Rectal smooth muscle tissue (tissue), 1 donor: ENCODE results near the gene AFF1.

Source experiments
- H3K27ac ChIP-seq: one replicate; pipeline ENCODE4 v1.7.0; 2013; ENCODE audit warnings: low read depth, low read length, inconsistent platforms
- H3K27me3 ChIP-seq: one replicate; pipeline ENCODE4 v1.7.0; 2013; ENCODE audit warnings: low read length; ENCODE audit not compliant: control insufficient read depth, insufficient read depth
- H3K36me3 ChIP-seq: one replicate; pipeline ENCODE4 v1.7.0; 2013; ENCODE audit warnings: low read length; ENCODE audit not compliant: control insufficient read depth, insufficient read depth
- H3K4me1 ChIP-seq: one replicate; pipeline ENCODE4 v1.7.0; 2013; ENCODE audit warnings: low read length; ENCODE audit not compliant: control insufficient read depth, insufficient read depth
- H3K4me3 ChIP-seq: one replicate; pipeline ENCODE4 v1.7.0; 2013; ENCODE audit warnings: low read length
- H3K9ac ChIP-seq: one replicate; pipeline ENCODE4 v1.7.0; 2013; ENCODE audit warnings: low read length

The AFF1 gene

DNA sequence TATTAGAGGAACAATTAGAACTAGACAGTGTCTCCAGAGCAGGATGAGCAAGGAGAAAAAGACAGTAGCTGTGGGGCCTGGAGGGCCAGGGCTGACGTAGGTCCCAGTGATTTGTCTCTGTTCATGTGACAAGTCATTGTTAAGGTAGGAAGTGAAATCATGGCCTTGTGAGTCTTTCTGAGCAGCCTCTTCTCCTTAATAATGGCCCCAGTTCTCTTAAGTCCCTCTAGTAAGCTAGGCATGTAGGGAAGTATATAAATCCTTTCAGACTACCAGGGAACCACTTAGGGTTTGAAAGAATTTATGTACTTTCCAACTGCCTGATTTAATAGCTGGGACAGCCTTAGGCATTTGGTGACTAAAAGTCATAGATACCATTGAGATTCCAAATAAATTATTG lies 152.6 kb downstream of the AFF1 start:
- Histone ChIP-seq H3K4me1 (peaks cover 26% of the 10 kb centered on the region), H3K4me3 (no peak overlapping the region), H3K9ac (no peak overlapping the region), H3K36me3 (peaks cover 2% of the 10 kb centered on the region), H3K27me3 (no peaks in the 10 kb centered on the region), H3K27ac (peak overlapping the region; percentile 41)

GRCh38 chr4:87088186-87088585 lies 153.4 kb downstream of the AFF1 start:
- no peaks in the 10 kb centered on the region for H3K27me3 ChIP-seq
- H3K4me1 ChIP-seq = peaks cover 30% of the 10 kb centered on the region
- H3K36me3 ChIP-seq = peaks cover 2% of the 10 kb centered on the region
- no peak overlapping the region for H3K9ac ChIP-seq
- H3K27ac ChIP-seq = no peak overlapping the region
- no peak overlapping the region for H3K4me3 ChIP-seq

- Histone ChIP-seq H3K4me3 (no peak overlapping the region), H3K9ac (no peak overlapping the region), H3K27ac (no peak overlapping the region), H3K4me1 (peaks cover 33% of the 10 kb centered on the region), H3K36me3 (peaks cover 2% of the 10 kb centered on the region), H3K27me3 (no peaks in the 10 kb centered on the region)
Observed at GRCh38 chr4:87089368-87089767, 154.6 kb downstream of the AFF1 start.

DNA sequence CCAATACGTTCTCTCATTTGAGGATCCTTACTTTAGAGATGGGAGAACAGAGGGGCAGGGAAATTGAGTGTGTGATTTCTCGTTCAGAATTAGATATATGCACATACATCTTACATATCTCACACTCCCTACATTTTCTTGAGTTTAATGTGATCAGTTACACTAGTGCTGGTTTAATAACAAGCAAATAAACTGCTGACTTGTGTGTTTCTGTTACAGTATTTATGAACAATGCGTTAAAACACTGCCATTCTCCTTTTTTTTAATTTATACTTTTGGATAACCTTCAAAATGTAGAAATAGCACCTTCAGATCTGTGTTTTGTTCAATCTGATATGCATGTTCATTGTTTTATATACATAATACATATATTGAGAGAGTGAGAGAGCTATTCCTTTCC lies 155.5 kb downstream of the AFF1 start:
- H3K4me1 ChIP-seq = peaks cover 29% of the 10 kb centered on the region

DNA sequence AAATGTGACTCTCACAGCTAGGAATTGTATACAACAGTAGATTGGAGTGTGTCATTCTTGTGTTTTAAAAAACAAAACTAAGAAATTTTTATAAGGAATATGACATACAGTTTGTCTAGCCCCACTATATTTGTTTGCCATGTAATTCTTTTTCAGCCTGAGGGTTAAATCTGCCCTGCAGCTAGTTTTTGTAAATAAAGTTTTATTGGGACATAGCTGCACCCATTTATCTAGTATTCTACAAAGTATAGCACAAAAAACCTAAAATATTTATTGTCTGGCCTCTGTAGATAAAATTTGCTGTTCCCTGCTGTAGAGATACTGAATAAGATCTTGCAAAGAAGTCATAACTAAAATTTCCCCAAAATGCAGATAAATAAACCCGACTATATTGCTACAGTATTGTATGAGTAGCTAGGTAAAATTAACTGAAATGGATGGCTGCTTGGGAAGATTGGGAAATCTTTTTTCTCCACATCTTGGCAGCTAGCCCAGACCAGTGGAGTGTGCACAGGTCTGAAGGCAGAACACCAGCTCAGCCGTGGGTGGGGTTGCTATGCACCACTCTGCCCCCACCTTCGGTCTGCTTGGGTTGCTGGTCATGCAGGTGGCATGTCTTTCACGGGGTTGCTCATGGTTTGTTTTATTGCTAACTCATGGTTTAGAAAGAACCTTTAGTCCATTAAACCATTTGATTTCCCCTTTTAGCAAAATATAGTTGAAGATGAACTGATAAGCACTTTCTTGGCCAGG lies 157.8 kb downstream of the AFF1 start:
- Histone ChIP-seq H3K4me1 (peaks cover 15% of the 10 kb centered on the region), H3K9ac (no peak overlapping the region), H3K27ac (peak overlapping the region; percentile 30), H3K27me3 (no peaks in the 10 kb centered on the region), H3K36me3 (no peaks in the 10 kb centered on the region), H3K4me3 (no peak overlapping the region)

More for the DNA sequence above, 155.5 kb downstream of the AFF1 start:
- H3K9ac ChIP-seq = no peak overlapping the region
- H3K4me3 ChIP-seq = no peak overlapping the region
- peaks cover 2% of the 10 kb centered on the region for H3K36me3 ChIP-seq
- no peak overlapping the region for H3K27ac ChIP-seq
- no peaks in the 10 kb centered on the region for H3K27me3 ChIP-seq

GRCh38 chr4:87093443-87094123 lies 158.8 kb downstream of the AFF1 start:
- no peak overlapping the region for H3K4me3 ChIP-seq
- H3K27ac ChIP-seq = peak overlapping the region; percentile 30
- peak overlapping the region; percentile 14 for H3K9ac ChIP-seq
- no peaks in the 10 kb centered on the region for H3K36me3 ChIP-seq
- H3K4me1 ChIP-seq = peaks cover 13% of the 10 kb centered on the region
- no peaks in the 10 kb centered on the region for H3K27me3 ChIP-seq

DNA sequence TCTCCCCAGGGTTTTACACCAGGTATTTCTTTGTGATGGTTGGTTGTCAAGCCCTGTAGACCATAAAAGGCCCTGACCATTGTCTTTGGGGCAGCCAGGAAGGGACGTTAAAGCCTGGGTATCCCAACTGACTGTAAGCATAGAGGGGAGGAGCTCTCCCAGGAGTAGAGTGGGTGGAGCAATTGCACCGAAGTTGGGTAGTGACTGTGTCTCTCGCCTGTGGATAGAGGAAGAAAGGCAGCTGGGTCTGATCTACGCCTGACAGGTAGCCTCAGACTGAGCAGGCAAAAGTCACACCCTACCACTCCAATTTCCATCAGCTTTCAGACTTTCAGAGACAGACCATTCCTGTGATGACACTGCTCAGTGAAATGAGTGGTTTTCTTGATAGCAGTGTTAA lies 162.3 kb downstream of the AFF1 start:
- no peak overlapping the region for H3K27ac ChIP-seq
- no peaks in the 10 kb centered on the region for H3K36me3 ChIP-seq

DNA sequence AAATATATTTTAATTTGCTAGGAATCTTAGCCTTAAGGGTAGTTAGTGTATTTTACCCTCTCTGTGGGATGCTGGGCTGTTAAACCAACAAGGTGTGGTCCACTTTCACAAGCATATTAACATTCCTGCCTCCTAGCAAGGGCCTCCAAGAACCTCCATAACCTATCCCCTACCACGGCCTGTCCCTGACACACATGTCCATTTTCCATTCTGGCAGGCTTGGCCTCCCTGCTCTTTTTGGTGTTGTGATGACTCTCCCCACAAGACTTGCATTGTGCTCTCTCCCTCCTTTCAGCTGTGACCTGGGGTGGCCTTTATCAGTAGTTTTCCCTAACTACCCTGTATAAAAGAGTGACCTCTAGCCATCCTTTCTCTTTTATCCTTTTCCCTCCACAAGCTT lies 165.4 kb downstream of the AFF1 start:
- Histone ChIP-seq H3K27me3 (no peaks in the 10 kb centered on the region), H3K9ac (no peak overlapping the region), H3K36me3 (no peaks in the 10 kb centered on the region), H3K4me3 (no peak overlapping the region), H3K27ac (no peak overlapping the region), H3K4me1 (peaks cover 4% of the 10 kb centered on the region)

More for the DNA sequence above, 162.3 kb downstream of the AFF1 start:
- no peaks in the 10 kb centered on the region for H3K27me3 ChIP-seq
- H3K4me3 ChIP-seq = no peak overlapping the region
- H3K9ac ChIP-seq = no peak overlapping the region
- peaks cover 13% of the 10 kb centered on the region for H3K4me1 ChIP-seq

GRCh38 chr4:87101543-87102199 lies 166.9 kb downstream of the AFF1 start:
- Histone ChIP-seq H3K27me3 (no peaks in the 10 kb centered on the region), H3K27ac (no peak overlapping the region), H3K4me3 (no peak overlapping the region), H3K36me3 (peaks cover 4% of the 10 kb centered on the region), H3K9ac (no peak overlapping the region), H3K4me1 (peaks cover 4% of the 10 kb centered on the region)

DNA sequence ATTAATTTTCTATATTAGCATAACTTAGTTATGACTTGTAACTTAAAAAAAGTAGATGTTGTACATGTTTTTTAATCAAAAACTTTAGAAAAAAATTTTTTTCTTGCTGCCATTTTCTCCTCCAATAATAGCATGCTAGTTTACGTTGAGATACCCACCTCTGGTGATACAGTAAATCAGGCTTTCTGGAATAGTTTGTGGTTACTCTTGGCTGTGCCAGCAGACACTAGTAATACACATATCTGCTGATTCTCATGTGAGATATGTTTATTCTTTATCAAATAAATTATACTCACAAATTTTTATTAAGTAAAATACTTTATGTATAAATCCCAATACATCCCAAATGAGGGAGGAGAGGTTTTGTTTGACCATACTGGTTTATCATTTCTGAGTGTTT lies 168.3 kb downstream of the AFF1 start:
- no peak overlapping the region for H3K4me3 ChIP-seq
- no peak overlapping the region for H3K9ac ChIP-seq
- H3K36me3 ChIP-seq = peaks cover 5% of the 10 kb centered on the region
- H3K27ac ChIP-seq = peak overlapping the region; percentile 71
- no peaks in the 10 kb centered on the region for H3K27me3 ChIP-seq
- H3K4me1 ChIP-seq = peaks cover 9% of the 10 kb centered on the region

DNA sequence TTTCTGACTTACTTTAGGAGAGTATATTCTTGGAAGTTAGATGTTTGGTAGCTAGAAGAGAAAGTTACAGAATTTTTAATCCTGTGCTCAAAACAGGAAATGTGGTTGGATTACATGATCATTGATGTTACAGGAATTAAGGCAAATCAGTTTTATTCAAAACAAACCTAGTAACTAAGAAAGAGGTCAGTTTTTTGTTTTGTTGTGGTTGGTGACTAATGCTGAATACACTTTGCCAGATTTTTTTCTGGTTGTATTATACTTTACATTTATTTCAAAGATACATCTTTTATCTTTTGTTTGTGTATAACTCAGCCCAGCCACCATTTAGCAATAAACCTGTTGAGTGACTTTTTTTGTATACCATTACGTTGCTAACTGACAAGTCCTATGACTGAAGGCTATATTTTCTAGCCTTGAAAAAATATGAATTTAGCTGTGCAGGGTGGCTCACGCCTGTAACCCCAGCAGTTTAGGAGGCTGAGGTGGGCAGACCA lies 168.9 kb downstream of the AFF1 start:
- Histone ChIP-seq H3K4me3 (no peak overlapping the region), H3K4me1 (peaks cover 13% of the 10 kb centered on the region), H3K27ac (peak overlapping the region; percentile 71), H3K9ac (no peak overlapping the region), H3K36me3 (peaks cover 8% of the 10 kb centered on the region), H3K27me3 (no peaks in the 10 kb centered on the region)

DNA sequence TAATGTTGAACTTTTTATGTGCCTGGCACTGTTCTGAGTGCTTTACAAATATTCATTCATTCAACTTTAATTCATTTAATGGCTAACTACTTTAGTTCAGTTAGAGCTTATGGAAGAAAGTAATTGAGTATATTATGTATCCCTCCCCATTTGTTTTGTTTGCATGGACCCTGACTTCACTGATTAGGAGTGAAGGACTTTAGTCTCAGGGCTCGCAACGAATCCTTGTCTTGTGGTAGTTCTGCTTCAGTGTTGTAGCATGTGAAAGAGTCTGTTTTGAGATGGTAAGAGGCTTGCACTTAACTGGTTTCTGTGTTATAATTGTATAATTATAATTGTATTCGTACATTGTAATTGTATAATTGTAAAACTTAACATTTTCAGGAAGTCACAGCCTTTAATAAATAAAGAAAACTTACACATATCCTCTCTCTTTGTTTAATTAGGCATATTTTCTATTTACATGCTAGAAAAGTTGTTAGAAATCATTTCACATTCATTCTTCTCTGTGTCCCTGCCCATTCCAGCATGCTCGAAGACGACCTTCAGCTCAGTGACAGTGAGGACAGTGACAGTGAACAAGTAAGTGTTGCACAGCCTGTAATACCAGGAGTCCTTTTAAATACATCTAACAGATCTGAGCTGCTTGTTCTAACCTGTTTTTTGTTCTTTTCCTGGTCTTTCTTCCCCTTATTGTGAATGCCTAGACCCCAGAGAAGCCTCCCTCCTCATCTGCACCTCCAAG lies 170.5 kb downstream of the AFF1 start:
- Histone ChIP-seq H3K36me3 (peaks cover 8% of the 10 kb centered on the region), H3K4me3 (no peak overlapping the region), H3K27me3 (no peaks in the 10 kb centered on the region), H3K4me1 (peaks cover 13% of the 10 kb centered on the region), H3K27ac (no peak overlapping the region), H3K9ac (no peak overlapping the region)
